H1 (cell line): ENCODE data around the gene DDX55. TPM values are rescaled to one million over a fixed set of nuclear protein-coding genes. Genes with fewer than 3 reads are reported as not detected.

Source experiments
- CTCF ChIA-PET: fragments of 300-600 bp; sonication (Branson Sonifier 250); formaldehyde crosslinking; loops from one replicate; lab custom pipeline; 2021; ENCODE audit not compliant: partially characterized antibody; lab: Charles Lee
- POLR2A ChIA-PET: fragments of 300-600 bp; sonication (Branson Sonifier 250); formaldehyde crosslinking; loops from one replicate; lab custom pipeline; 2021; ENCODE audit warnings: inconsistent platforms; ENCODE audit not compliant: partially characterized antibody; lab: Charles Lee
- DNase-seq, 2 experiments: peaks; one replicate each; pipeline versions ENCODE4 v3.0.0 to v3.0.0-alpha.2; 2010 to 2022; ENCODE audit warnings: low spot score in 2 of 2, low read depth in 1 of 2, mixed read lengths in 1 of 2
- FAIRE-seq: peaks from 2 replicates; lab custom pipeline; 2011; peaks lifted over from hg19 to GRCh38; lab: Jason Lieb, UNC
- H2AFZ ChIP-seq: 2 replicates; pipeline ENCODE4 v1.8.1; 2012; ENCODE audit warnings: low read length, inconsistent platforms
- H2AK5ac ChIP-seq: 2 replicates; pipeline ENCODE4 v1.6.1; 2013; ENCODE audit warnings: low read depth, low read length
- H2BK120ac ChIP-seq: replicated peaks from 2 replicates; pipeline ENCODE3; 2013; ENCODE audit warnings: low read depth, low read length, inconsistent platforms
- H2BK12ac ChIP-seq: 2 replicates; pipeline ENCODE4 v1.6.1; 2013; ENCODE audit warnings: low read depth, low read length
- H2BK15ac ChIP-seq: 2 replicates; pipeline ENCODE4 v1.6.1; 2013; ENCODE audit warnings: low read length
- H2BK20ac ChIP-seq: 2 replicates; pipeline ENCODE4 v1.6.1; 2013; ENCODE audit warnings: low read length
- H2BK5ac ChIP-seq: 2 replicates; pipeline ENCODE4 v1.6.1; 2013; ENCODE audit warnings: low read depth, low read length
- H3K14ac ChIP-seq: 2 replicates; pipeline ENCODE4 v1.6.1; 2013; ENCODE audit warnings: inconsistent platforms; ENCODE audit not compliant: insufficient read length
- H3K18ac ChIP-seq: 2 replicates; pipeline ENCODE4 v1.6.1; 2013; ENCODE audit warnings: low read length; ENCODE audit errors: extremely low read depth
- H3K23ac ChIP-seq: 2 replicates; pipeline ENCODE4 v1.6.1; 2013; ENCODE audit warnings: inconsistent platforms; ENCODE audit not compliant: insufficient read length
- H3K23me2 ChIP-seq: 2 replicates; pipeline ENCODE4 v1.6.1; 2013; ENCODE audit warnings: low read depth, low read length
- H3K27ac ChIP-seq: 2 replicates; pipeline ENCODE4 v1.6.1; 2011; ENCODE audit warnings: low read depth, low read length, inconsistent platforms
- H3K27me3 ChIP-seq, 4 experiments: replicated peaks in 1 of 4; 1 replicate in 1 of 4; 2 replicates in 3 of 4; pipeline versions ENCODE4 v1.6.1 to v1.8.1; 2011 to 2013; ENCODE audit warnings: low read length in 3 of 4, mild to moderate bottlenecking in 3 of 4, inconsistent platforms in 2 of 4, mixed read lengths in 2 of 4, moderate library complexity in 1 of 4; ENCODE audit not compliant: control insufficient read depth in 3 of 4, insufficient read depth in 3 of 4; ENCODE audit errors: extremely low read depth in 1 of 4
- H3K36me3 ChIP-seq, 4 experiments: 2 replicates each; pipeline versions ENCODE4 v1.6.1 to v1.8.1; 2011 to 2013; ENCODE audit warnings: mild to moderate bottlenecking in 4 of 4, low read length in 3 of 4, moderate library complexity in 2 of 4, control low read depth in 1 of 4, inconsistent platforms in 1 of 4; ENCODE audit not compliant: insufficient read depth in 4 of 4, control insufficient read depth in 2 of 4
- H3K4ac ChIP-seq: replicated peaks from 2 replicates; pipeline ENCODE3; 2013; ENCODE audit warnings: low read length, low read depth, mixed read lengths, inconsistent platforms; ENCODE audit not compliant: insufficient read length
- H3K4me1 ChIP-seq, 4 experiments: replicated peaks in 1 of 4; 1 replicate in 1 of 4; 2 replicates in 3 of 4; pipeline versions ENCODE4 v1.6.1 to v1.8.1; 2011 to 2013; ENCODE audit warnings: low read length in 3 of 4, inconsistent platforms in 2 of 4, mixed read lengths in 1 of 4; ENCODE audit not compliant: insufficient read depth in 4 of 4, control insufficient read depth in 3 of 4
- H3K4me2 ChIP-seq, 2 experiments: 2 replicates each; pipeline versions ENCODE4 v1.6.1 to v1.8.1; 2011 to 2013; ENCODE audit warnings: low read depth in 2 of 2, low read length in 2 of 2, control low read depth in 1 of 2, inconsistent platforms in 1 of 2, mild to moderate bottlenecking in 1 of 2; ENCODE audit not compliant: insufficient read depth in 1 of 2
- H3K4me3 ChIP-seq, 4 experiments: fragments of 200-600, 300-600 bp in 1 of 4; sonication (generic), shearing (Covaris generic), sonication (Bioruptor Twin) in 1 of 4; 2 replicates each; pipeline versions ENCODE4 v1.5.1 to v1.8.1; 2011 to 2016; ENCODE audit warnings: low read length in 4 of 4, low read depth in 3 of 4, control low read depth in 2 of 4, inconsistent platforms in 2 of 4, mild to moderate bottlenecking in 2 of 4, mixed read lengths in 1 of 4, moderate library complexity in 1 of 4; ENCODE audit not compliant: insufficient read depth in 2 of 4; ENCODE audit errors: extremely low read depth in 1 of 4
- H3K56ac ChIP-seq: replicated peaks from 2 replicates; pipeline ENCODE3; 2013; ENCODE audit warnings: low read depth, mild to moderate bottlenecking, mixed read lengths, low read length, inconsistent platforms; ENCODE audit not compliant: insufficient read length
- H3K79me1 ChIP-seq: 2 replicates; pipeline ENCODE4 v1.6.1; 2013; ENCODE audit warnings: low read depth, low read length, control low read depth
- H3K79me2 ChIP-seq, 2 experiments: 2 replicates each; pipeline versions ENCODE4 v1.6.1 to v1.8.1; 2012 to 2013; ENCODE audit warnings: low read length in 2 of 2, mild to moderate bottlenecking in 2 of 2, inconsistent platforms in 1 of 2; ENCODE audit not compliant: insufficient read depth in 2 of 2, control insufficient read depth in 1 of 2
- H3K9ac ChIP-seq, 4 experiments: replicated peaks in 1 of 4; 1 replicate in 1 of 4; 2 replicates in 3 of 4; pipeline versions ENCODE4 v1.6.1 to v1.8.1; 2011 to 2013; ENCODE audit warnings: low read depth in 3 of 4, low read length in 3 of 4, control low read depth in 2 of 4, mild to moderate bottlenecking in 2 of 4, moderate library complexity in 2 of 4, inconsistent platforms in 1 of 4; ENCODE audit errors: extremely low read depth in 1 of 4
- H3K9me3 ChIP-seq, 2 experiments: 2 replicates each; pipeline versions ENCODE4 v1.6.1 to v1.8.1; 2012 to 2013; ENCODE audit warnings: mild to moderate bottlenecking in 2 of 2, moderate library complexity in 2 of 2, control low read depth in 1 of 2, inconsistent platforms in 1 of 2, low read depth in 1 of 2, low read length in 1 of 2, mixed read lengths in 1 of 2; ENCODE audit not compliant: insufficient read depth in 2 of 2
- H4K20me1 ChIP-seq, 2 experiments: replicated peaks in 1 of 2; 2 replicates each; pipeline versions ENCODE3 to v1.8.1; 2011 to 2013; ENCODE audit warnings: inconsistent platforms in 2 of 2, low read length in 2 of 2, mild to moderate bottlenecking in 1 of 2; ENCODE audit not compliant: insufficient read depth in 2 of 2, control insufficient read depth in 1 of 2
- H4K5ac ChIP-seq: 2 replicates; pipeline ENCODE4 v1.6.1; 2013; ENCODE audit warnings: low read length, low read depth, mixed read lengths, inconsistent platforms; ENCODE audit not compliant: insufficient read length
- H4K8ac ChIP-seq: 2 replicates; pipeline ENCODE4 v1.8.0; 2013; ENCODE audit warnings: mild to moderate bottlenecking, moderate library complexity, low read length, inconsistent platforms; ENCODE audit not compliant: insufficient read depth; ENCODE audit errors: extremely low read depth
- H4K91ac ChIP-seq: replicated peaks from 2 replicates; pipeline ENCODE3; 2013; ENCODE audit warnings: low read length, mixed read lengths, inconsistent platforms; ENCODE audit not compliant: insufficient read length
- BRCA1 ChIP-seq: IDR thresholded peaks from 2 replicates; pipeline ENCODE4 v1.6.1; 2012; ENCODE audit warnings: low read depth, low read length, improper control_type of control experiment
- CBX8 ChIP-seq: fragments of 300-800, 300-1000 bp; sonication (generic); IDR thresholded peaks from 2 replicates; pipeline ENCODE4 v1.7.1; 2016; ENCODE audit warnings: low read depth, low read length, borderline replicate concordance
- EZH2 ChIP-seq: fragments of 200-600 bp; sonication (generic); IDR thresholded peaks from 2 replicates; pipeline ENCODE4 v1.7.1; 2012; ENCODE audit warnings: low read depth, mild to moderate bottlenecking, moderate library complexity, low read length, inconsistent platforms; ENCODE audit not compliant: severe bottlenecking
- MAFK ChIP-seq: IDR thresholded peaks from 2 replicates; pipeline ENCODE4 v1.6.1; 2012; ENCODE audit warnings: low read depth, mild to moderate bottlenecking, improper control_type of control experiment, low read length
- MAX ChIP-seq: IDR thresholded peaks from 2 replicates; pipeline ENCODE4 v1.6.1; 2012; ENCODE audit warnings: inconsistent platforms
- PHF8 ChIP-seq: fragments of 200-600 bp; sonication (generic); conservative IDR thresholded peaks from 2 replicates; pipeline ENCODE4 v1.7.1; 2012; ENCODE audit warnings: low read depth, mild to moderate bottlenecking, inconsistent platforms, low read length, moderate library complexity
- POLR2A ChIP-seq, 2 experiments: IDR thresholded peaks; 1 replicate in 1 of 2; 2 replicates in 1 of 2; pipeline ENCODE4 v1.6.1; 2011; ENCODE audit warnings: low read depth in 2 of 2, low read length in 2 of 2, mild to moderate bottlenecking in 2 of 2; ENCODE audit errors: control extremely low read depth in 1 of 2
- POU5F1 ChIP-seq: IDR thresholded peaks from 2 replicates; pipeline ENCODE4 v1.6.1; 2011; ENCODE audit warnings: low read depth, mild to moderate bottlenecking, low read length, moderate library complexity
- RBBP5 ChIP-seq: IDR thresholded peaks from 2 replicates; pipeline ENCODE4 v1.7.1; 2012; ENCODE audit warnings: low read depth, mild to moderate bottlenecking, inconsistent platforms, low read length, moderate library complexity, borderline replicate concordance
- RXRA ChIP-seq: IDR thresholded peaks from 2 replicates; pipeline ENCODE4 v1.6.1; 2011; ENCODE audit warnings: low read depth, mild to moderate bottlenecking, low read length, moderate library complexity; ENCODE audit not compliant: insufficient read depth
- TCF12 ChIP-seq: IDR thresholded peaks from 2 replicates; pipeline ENCODE4 v1.6.1; 2011; ENCODE audit warnings: low read depth, mild to moderate bottlenecking, low read length
- ZNF274 ChIP-seq: IDR thresholded peaks from 2 replicates; pipeline ENCODE4 v1.7.0; 2012; ENCODE audit warnings: low read length, borderline replicate concordance; ENCODE audit errors: extremely low read depth
- WGBS, 2 experiments: shearing (Covaris generic) in 1 of 2; methylation state at CpG; one replicate each; pipeline versions ENCODE4 v1.1.6 to v1.1.7; 2013 to 2015; ENCODE audit warnings: low lambda C conversion rate in 2 of 2, mixed read lengths in 2 of 2, inconsistent platforms in 1 of 2, low coverage in 1 of 2, missing lambda C conversion rate in 1 of 2; ENCODE audit not compliant: insufficient replicate concordance in 2 of 2, insufficient coverage in 1 of 2, insufficient read length in 1 of 2; ENCODE audit errors: extremely low coverage in 1 of 2, missing lambda C conversion rate in 1 of 2; 5-methylcytosine and 5-hydroxymethylcytosine counted together
- polyA plus RNA-seq, 7 experiments: library from polyadenylated mRNA; depleted of rRNA in 3 of 7; stranded (reverse) in 5 of 7; unstranded in 2 of 7; fragments of >200 nt in 5 of 7; fragments of 200-250 nt in 2 of 7; gene quantifications; 1 replicate in 5 of 7; 2 replicates in 1 of 7; 4 replicates in 1 of 7; pipeline versions ENCODE4 v1.2.1 to v1.2.3, GENCODE V29; 2011 to 2013; ENCODE audit warnings: missing spikeins in 2 of 7, mixed read lengths in 2 of 7
- total RNA-seq: library from RNA; stranded (reverse); fragmentation: NEBNext Ultra II Directional; extraction: Animal tissue kit (Norgen Biotek cat#: 25700); gene quantifications from 2 replicates; pipeline ENCODE4 v1.2.1, GENCODE V29; 2021

Gene DDX55
- total and polyA plus RNA-seq, 2 of the 8 experiments (the other 6 are each of a cell fraction or from before 2014, with no cell fraction given): 25.8 to 37.7 TPM

- Histone ChIP-seq H2BK12ac (no peak overlapping the region), H3K79me1 (peaks cover 4% of the 10 kb centered on the region; the same call in 1 of the 2 replicates), H3K27me3 (no peaks in the 10 kb centered on the region), H4K8ac (no peak overlapping the region; the same call in 1 of the 2 replicates), H2AFZ (no peak overlapping the region), H2BK20ac (no peak overlapping the region), H3K23ac (no peak overlapping the region), H3K23me2 (peaks cover 4% of the 10 kb centered on the region), H3K14ac (no peak overlapping the region), H3K9me3 (no peaks in the 10 kb centered on the region), H2BK5ac (no peak overlapping the region), H3K36me3 (peaks cover 44 to 77% (median 69%) of the 10 kb centered on the region in 4 experiments), H3K79me2 (peaks cover 17 to 39% of the 10 kb centered on the region in 2 experiments), H2BK120ac (no peak overlapping the region), H3K18ac (no peak overlapping the region), H3K27ac (no peak overlapping the region), H3K4me3 (no peak overlapping the region), H2AK5ac (no peak overlapping the region), H4K5ac (no peak overlapping the region), H3K4ac (no peak overlapping the region), H3K4me2 (no peak overlapping the region), H4K20me1 (peaks cover 3 to 10% of the 10 kb centered on the region in 2 experiments), H3K56ac (no peak overlapping the region), H2BK15ac (no peak overlapping the region), H3K4me1 (peaks cover 0 to 1% (median 0%) of the 10 kb centered on the region in 4 experiments; a peak in 1 of 7 replicates), H4K91ac (no peak overlapping the region), H3K9ac (no peak overlapping the region)
- FAIRE-seq: no peak
- WGBS, 2 experiments: 92% methylated on average over 4 of the region's 4 CpGs; no CpG with 5 or more reads in 1 of the 2 experiments
- CTCF ChIA-PET: no interaction called here
- POLR2A ChIA-PET: no interaction called here
- no peak for DNase-seq
- TF ChIP-seq PHF8 (no peak), MAFK (no peak), MAX (no peak), POLR2A (IDR thresholded peaks at IDR 0.05; ENCODE audit: control extremely low read depth in 1 of 2, low read depth in 2 of 2, low read length in 2 of 2) (no peak), EZH2 (no peak), ZNF274 (no peak), POU5F1 (no peak), TCF12 (no peak), CBX8 (no peak), RXRA (no peak), BRCA1 (no peak), RBBP5 (no peak)
Measured at GRCh38 chr12:123607756-123608155, 5.9 kb downstream of the DDX55 start.
